ENCODE data around the gene SV2B.

- no peak for TF ChIP-seq RFX5 (IDR thresholded peaks at IDR 0.05)
- no peak for TF ChIP-seq REST (IDR thresholded peaks at IDR 0.05)
- no peak for TF ChIP-seq RNF2 (IDR thresholded peaks at IDR 0.05; ENCODE audit: borderline replicate concordance, low read depth)
- no peak for TF ChIP-seq PBX3 (IDR thresholded peaks at IDR 0.05)
- TF ChIP-seq ELK1 (IDR thresholded peaks at IDR 0.05; ENCODE audit: low read depth, low read length) = no peak
- no peak for TF ChIP-seq KDM1A (IDR thresholded peaks at IDR 0.05; ENCODE audit: low read depth)
- TF ChIP-seq CTCF (IDR thresholded peaks at IDR 0.05) = no peak
- TF ChIP-seq CHD2 (IDR thresholded peaks at IDR 0.05; ENCODE audit: low read length, partially characterized antibody) = no peak
- no peak for TF ChIP-seq MAX (IDR thresholded peaks at IDR 0.05)
- TF ChIP-seq MAFK (IDR thresholded peaks at IDR 0.05; ENCODE audit: partially characterized antibody) = no peak
- TF ChIP-seq POLR2A (IDR thresholded peaks at IDR 0.05; ENCODE audit: low read length) = no peak
- no peak for TF ChIP-seq NFE2L2 (conservative IDR thresholded peaks at IDR 0.05; ENCODE audit: low read length)
Observed at GRCh38 chr15:91073768-91074167, 26.3 kb upstream of the SV2B start.
